ENCODE measurements around the gene ZGPAT. TPM values are rescaled to one million over a fixed set of nuclear protein-coding genes. Genes with fewer than 3 reads are reported as not detected.

The ZGPAT gene
- total and polyA plus RNA-seq, 2 of the 8 experiments (the other 6 are each of a cell fraction or from before 2014, with no cell fraction given) = 14.5 to 21.4 TPM

DNA sequence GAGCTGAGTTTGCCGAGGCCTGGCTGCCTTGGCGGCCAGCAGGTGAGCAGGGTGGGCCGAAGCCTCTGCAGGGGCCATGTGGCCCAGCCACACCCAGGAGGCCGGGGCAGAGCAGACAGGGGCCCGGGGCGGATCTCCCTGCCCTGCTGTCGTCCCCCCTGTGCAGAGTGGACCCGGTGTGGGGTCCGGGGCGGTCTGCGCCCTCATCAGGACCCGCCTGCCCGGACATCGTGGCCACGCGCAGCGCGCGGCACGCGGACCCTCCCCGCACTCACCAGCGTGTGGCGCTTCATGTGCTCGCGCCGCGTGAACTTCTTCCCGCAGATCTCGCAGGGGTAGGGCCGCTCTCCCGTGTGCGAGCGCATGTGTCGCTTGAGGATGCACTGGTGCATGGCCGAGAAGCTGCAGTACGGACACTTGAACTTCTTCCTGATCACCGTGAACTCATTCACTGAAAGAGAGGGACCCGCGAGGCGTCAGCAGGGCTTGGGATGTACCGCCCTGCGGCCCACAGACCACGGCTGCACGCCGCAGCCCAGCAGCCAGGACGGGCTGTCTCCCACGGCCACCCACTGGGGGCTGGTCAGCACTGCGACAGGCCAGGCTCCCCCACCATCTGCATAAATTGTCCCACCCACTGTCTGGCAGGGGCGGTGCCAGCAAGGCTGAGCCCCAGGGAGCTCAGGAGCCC lies 44.7 kb downstream of the ZGPAT start:
- Histone ChIP-seq H3K4me1 (replicated peaks in 1 of 4; ENCODE audit: control insufficient read depth in 3 of 4, insufficient read depth in 4 of 4, low read length in 3 of 4) (peaks cover 0 to 19% (median 4%) of the 10 kb centered on the region in 4 experiments; a peak in 6 of 7 replicates), H4K91ac (replicated peaks; ENCODE audit: insufficient read length, low read length) (no peak overlapping the region), H3K4me2 (ENCODE audit: insufficient read depth in 1 of 2, low read depth in 2 of 2, low read length in 2 of 2) (no peak overlapping the region), H3K4me3 (ENCODE audit: extremely low read depth in 1 of 4, insufficient read depth in 2 of 4, low read depth in 3 of 4, low read length in 4 of 4) (no peak overlapping the region), H2BK120ac (replicated peaks; ENCODE audit: low read depth, low read length) (no peak overlapping the region), H3K4ac (replicated peaks; ENCODE audit: insufficient read length, low read depth, low read length) (peak overlapping the region; percentile 50), H2BK5ac (ENCODE audit: low read depth, low read length) (peak overlapping the region; percentile 44; the same call in 1 of the 2 replicates), H3K56ac (replicated peaks; ENCODE audit: insufficient read length, low read depth, low read length) (no peak overlapping the region), H2AK5ac (ENCODE audit: low read depth, low read length) (no peak overlapping the region), H3K9me3 (ENCODE audit: insufficient read depth in 2 of 2, low read depth in 1 of 2, low read length in 1 of 2) (no peaks in the 10 kb centered on the region), H3K23ac (ENCODE audit: insufficient read length) (no peak overlapping the region), H3K23me2 (ENCODE audit: low read depth, low read length) (no peaks in the 10 kb centered on the region), H3K14ac (ENCODE audit: insufficient read length) (no peak overlapping the region), H4K8ac (ENCODE audit: extremely low read depth, insufficient read depth, low read length) (no peak overlapping the region; the same call in 1 of the 2 replicates), H3K27me3 (replicated peaks in 1 of 4; ENCODE audit: control insufficient read depth in 3 of 4, extremely low read depth in 1 of 4, insufficient read depth in 3 of 4, low read length in 3 of 4) (no peaks in the 10 kb centered on the region), H3K79me1 (ENCODE audit: low read depth, low read length) (no peaks in the 10 kb centered on the region; the same call in 1 of the 2 replicates), H3K9ac (replicated peaks in 1 of 4; ENCODE audit: extremely low read depth in 1 of 4, low read depth in 3 of 4, low read length in 3 of 4) (no peak overlapping the region), H3K18ac (ENCODE audit: extremely low read depth, low read length) (no peak overlapping the region; the same call in 1 of the 2 replicates), H3K79me2 (ENCODE audit: control insufficient read depth in 1 of 2, insufficient read depth in 2 of 2, low read length in 2 of 2) (no peaks in the 10 kb centered on the region), H2AFZ (ENCODE audit: low read length) (no peak overlapping the region), H3K27ac (ENCODE audit: low read depth, low read length) (no peak overlapping the region), H2BK20ac (ENCODE audit: low read length) (no peak overlapping the region), H2BK15ac (ENCODE audit: low read length) (no peak overlapping the region), H4K20me1 (replicated peaks in 1 of 2; ENCODE audit: control insufficient read depth in 1 of 2, insufficient read depth in 2 of 2, low read length in 2 of 2) (peaks cover 0 to 2% of the 10 kb centered on the region in 2 experiments), H2BK12ac (ENCODE audit: low read depth, low read length) (peak overlapping the region; percentile 30; the same call in 1 of the 2 replicates), H3K36me3 (ENCODE audit: control insufficient read depth in 2 of 4, insufficient read depth in 4 of 4, low read length in 3 of 4) (no peaks in the 10 kb centered on the region; a peak in 1 of 8 replicates), H4K5ac (ENCODE audit: insufficient read length, low read depth, low read length) (no peak overlapping the region)
- CTCF ChIA-PET (ENCODE audit: partially characterized antibody) = interaction anchor here (0.5 to 4.4 kb wide), 6 partner anchors 13 to 221 kb away, joined by 3 to 17 read pairs (median 3); partner anchors contain the start of genes SLC2A4RG and TPD52L2
- FAIRE-seq (no peak), DNase-seq (ENCODE audit: low read depth in 1 of 2, low spot score in 2 of 2) (no peak)
- TF ChIP-seq KDM5A (IDR thresholded peaks at IDR 0.05; ENCODE audit: low read length) = no peak
- TF ChIP-seq KDM1A (IDR thresholded peaks at IDR 0.05; ENCODE audit: borderline replicate concordance, low read length) = no peak
- no peak for TF ChIP-seq JUND (IDR thresholded peaks at IDR 0.05; ENCODE audit: low read length)
- TF ChIP-seq, protein P1, sequence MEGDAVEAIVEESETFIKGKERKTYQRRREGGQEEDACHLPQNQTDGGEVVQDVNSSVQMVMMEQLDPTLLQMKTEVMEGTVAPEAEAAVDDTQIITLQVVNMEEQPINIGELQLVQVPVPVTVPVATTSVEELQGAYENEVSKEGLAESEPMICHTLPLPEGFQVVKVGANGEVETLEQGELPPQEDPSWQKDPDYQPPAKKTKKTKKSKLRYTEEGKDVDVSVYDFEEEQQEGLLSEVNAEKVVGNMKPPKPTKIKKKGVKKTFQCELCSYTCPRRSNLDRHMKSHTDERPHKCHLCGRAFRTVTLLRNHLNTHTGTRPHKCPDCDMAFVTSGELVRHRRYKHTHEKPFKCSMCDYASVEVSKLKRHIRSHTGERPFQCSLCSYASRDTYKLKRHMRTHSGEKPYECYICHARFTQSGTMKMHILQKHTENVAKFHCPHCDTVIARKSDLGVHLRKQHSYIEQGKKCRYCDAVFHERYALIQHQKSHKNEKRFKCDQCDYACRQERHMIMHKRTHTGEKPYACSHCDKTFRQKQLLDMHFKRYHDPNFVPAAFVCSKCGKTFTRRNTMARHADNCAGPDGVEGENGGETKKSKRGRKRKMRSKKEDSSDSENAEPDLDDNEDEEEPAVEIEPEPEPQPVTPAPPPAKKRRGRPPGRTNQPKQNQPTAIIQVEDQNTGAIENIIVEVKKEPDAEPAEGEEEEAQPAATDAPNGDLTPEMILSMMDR (IDR thresholded peaks at IDR 0.05; ENCODE audit: control extremely low read depth in 1 of 3, insufficient read depth in 1 of 3, low read depth in 1 of 3, low read length in 3 of 3) = peak in 2 of 3 experiments; percentile 25 to 42; a peak in 2 of 4 replicates
- TF ChIP-seq NRF1 (IDR thresholded peaks at IDR 0.05; ENCODE audit: low read depth, low read length) = no peak
- TF ChIP-seq CREB1 (IDR thresholded peaks at IDR 0.05) = no peak
- TF ChIP-seq TEAD4 (IDR thresholded peaks at IDR 0.05; ENCODE audit: low read depth, low read length) = no peak
- TF ChIP-seq GABPA (IDR thresholded peaks at IDR 0.05; ENCODE audit: borderline replicate concordance, insufficient read depth, low read length) = peak; percentile 57; the same call in 1 of the 2 replicates
- POLR2A ChIA-PET (ENCODE audit: partially characterized antibody) = interaction anchor here (1.0 to 4.5 kb wide), 5 partner anchors 12 to 56 kb away, joined by 3 to 23 read pairs (median 3); partner anchors contain the start of genes LIME1 and TNFRSF6B
- WGBS, 2 experiments (ENCODE audit: extremely low coverage in 1 of 2, insufficient coverage in 1 of 2, insufficient read length in 1 of 2, insufficient replicate concordance in 2 of 2, low coverage in 1 of 2, low lambda C conversion rate in 2 of 2, missing lambda C conversion rate in 1 of 2) = 96% methylated on average over 41 of the region's 50 CpGs; no CpG with 5 or more reads in 1 of the 2 experiments

Data from H1 (cell line).